Stomach (tissue), 9 donors: ENCODE measurements around the gene MCC. TPM values are rescaled to one million over a fixed set of nuclear protein-coding genes. Genes with fewer than 3 reads are reported as not detected.
"Not testable (repeated sequence)": the region's sequence is repeated elsewhere in the genome, so short reads cannot be mapped to it uniquely, and the experiment has no call there.

Experiments used
- DNase-seq, 2 donors: peaks; one replicate each; pipeline versions ENCODE4 v3.0.0 to v3.0.0-alpha.2; 2013 to 2019
- H3K27ac ChIP-seq, 5 donors: fragments of 200-600 bp in 4 of 5; sonication (generic) in 4 of 5; one replicate each; pipeline ENCODE4 v1.5.1; 2013 to 2019; ENCODE audit warnings: mild to moderate bottlenecking in 1 of 5, moderate library complexity in 1 of 5
- H3K27me3 ChIP-seq, 3 donors: fragments of 200-600 bp; sonication (generic); one replicate each; pipeline ENCODE4 v1.5.1; 2017 to 2019; ENCODE audit warnings: mixed run types in 1 of 3
- H3K36me3 ChIP-seq, 4 donors: fragments of 200-600 bp; sonication (generic); 1 replicate in 3 of 4; 2 replicates in 1 of 4; pipeline ENCODE4 v1.5.1; 2016 to 2019
- H3K4me1 ChIP-seq, 4 donors: fragments of 200-600 bp; sonication (generic); one replicate each; pipeline ENCODE4 v1.5.1; 2016 to 2019
- H3K4me3 ChIP-seq, 4 donors: fragments of 200-600 bp; sonication (generic) in 3 of 4; one replicate each; pipeline ENCODE4 v1.5.1; 2016 to 2019; ENCODE audit warnings: mild to moderate bottlenecking in 1 of 4
- H3K9me3 ChIP-seq, 4 donors: fragments of 200-600 bp; sonication (generic); one replicate each; pipeline ENCODE4 v1.5.1; 2016 to 2019
- CTCF ChIP-seq, 7 experiments: fragments of 450-650 bp in 4 of 7; fragments of 200-600 bp in 3 of 7; sonication (generic) in 3 of 7; IDR thresholded peaks; one replicate each; pipeline ENCODE4 v1.5.1; 2016 to 2019; ENCODE audit warnings: antibody characterized with exemption in 7 of 7, control low read depth in 2 of 7, mild to moderate bottlenecking in 1 of 7
- EP300 ChIP-seq: sonication (generic); formaldehyde crosslinking; IDR thresholded peaks from one replicate; pipeline ENCODE4 v1.6.1; 2017; ENCODE audit warnings: antibody characterized with exemption
- POLR2A ChIP-seq, 4 donors: fragments of 450-650 bp; IDR thresholded peaks; one replicate each; pipeline ENCODE4 v1.6.1; 2016; ENCODE audit warnings: antibody characterized with exemption in 4 of 4, control low read depth in 2 of 4, mild to moderate bottlenecking in 1 of 4, moderate library complexity in 1 of 4
- POLR2AphosphoS5 ChIP-seq, 3 donors: sonication (generic); formaldehyde crosslinking; IDR thresholded peaks; one replicate each; pipeline ENCODE4 v1.6.1; 2016; ENCODE audit warnings: antibody characterized with exemption in 3 of 3
- WGBS, 5 donors: extraction: QIAGEN DNeasy Blood & Tissue Kit in 3 of 5; methylation state at CpG; one replicate each; pipeline versions ENCODE4 v1.1.5 to v1.1.7; 2013 to 2018; 5-methylcytosine and 5-hydroxymethylcytosine counted together
- intact Hi-C: fragments of 100-400 bp; cut with DNase I; formaldehyde crosslinking; loops from one replicate; pipeline ENCODE4 v1.15.1; 2023; ENCODE audit warnings: low total_unique reads
- polyA plus RNA-seq, 3 donors: library from polyadenylated mRNA; stranded (reverse); fragments of 200-250 nt; gene quantifications; one replicate each; pipeline ENCODE4 v1.2.3, GENCODE V29; 2013
- total RNA-seq, 5 donors: library from RNA; depleted of rRNA; stranded (reverse); fragments of >200 nt; gene quantifications; one replicate each; pipeline versions ENCODE4 v1.1.0 to v1.2.3, GENCODE V29; 2014 to 2016
- donor health status: healthy with polysubstance abuse.
- donor health status: Bipolar disorder and iron deficiency.
- donor health status: healthy.

The MCC gene
- total and polyA plus RNA-seq, 8 donors = 3.8 to 35.1 (median 8.9) TPM

DNA sequence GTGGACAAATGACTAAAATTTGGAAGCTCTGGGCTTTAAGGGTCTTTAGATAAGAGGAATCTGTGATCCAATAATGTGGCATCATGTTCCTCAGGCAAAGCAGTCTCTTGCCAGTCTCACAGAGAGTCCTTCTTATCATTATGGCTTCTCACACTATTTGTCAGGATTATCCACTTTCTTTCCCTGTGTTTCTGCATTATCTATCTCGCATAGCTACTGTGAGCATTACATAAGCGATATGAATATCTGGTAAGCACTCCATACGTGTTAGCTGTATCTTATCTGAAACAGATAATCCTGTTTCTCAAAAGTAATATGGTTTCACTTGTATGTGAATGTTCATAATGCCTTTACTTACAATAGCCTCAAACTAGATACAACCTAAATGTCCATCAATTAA lies 9.6 kb downstream of the MCC start:
- H3K36me3 ChIP-seq = no peaks in the 10 kb centered on the region
- DNase-seq = no peak
- intact Hi-C loops = no loop called here
- no peak overlapping the region for H3K27ac ChIP-seq
- H3K27me3 ChIP-seq = no peaks in the 10 kb centered on the region
- no peaks in the 10 kb centered on the region for H3K4me1 ChIP-seq
- no peaks in the 10 kb centered on the region for H3K9me3 ChIP-seq
- 36 to 58% (median 42%) methylated on average over 3 of the region's 3 CpGs for WGBS, 5 donors
- TF ChIP-seq POLR2A (IDR thresholded peaks at IDR 0.05) = no peak
- H3K4me3 ChIP-seq = no peak overlapping the region

DNA sequence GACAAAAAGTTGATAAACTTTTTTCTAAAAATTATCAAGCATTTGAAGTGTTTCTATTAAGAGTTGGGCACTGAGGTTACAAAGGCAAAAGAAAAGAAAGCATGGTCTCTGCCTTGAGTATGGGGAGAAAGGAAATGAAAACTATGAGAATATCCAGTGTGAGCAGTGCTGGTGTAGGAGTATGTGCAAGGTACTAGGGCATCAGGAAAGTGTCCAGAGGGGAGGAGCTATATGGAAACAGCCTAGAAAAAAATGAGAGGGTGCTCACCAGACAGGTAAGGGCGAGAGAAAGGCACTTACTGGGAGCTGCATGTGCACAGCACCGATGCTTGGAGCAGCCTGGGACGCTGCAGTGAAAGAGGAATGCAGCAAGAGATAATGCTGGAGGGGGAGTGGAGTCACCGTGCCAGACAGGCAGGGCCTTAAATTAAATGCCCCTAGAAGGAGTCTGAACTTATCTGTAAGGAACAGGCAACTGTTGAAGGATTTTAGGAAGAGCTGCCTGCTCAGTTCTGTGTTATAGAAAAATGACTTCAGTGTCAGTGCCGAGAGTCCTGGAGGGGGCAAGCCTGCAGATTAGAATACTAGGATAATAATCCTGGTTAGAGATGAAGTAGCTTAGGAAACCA lies 14.0 kb downstream of the MCC start:
- TF ChIP-seq POLR2A (IDR thresholded peaks at IDR 0.05) = no peak
- TF ChIP-seq CTCF (IDR thresholded peaks at IDR 0.05) = no peak
- TF ChIP-seq POLR2AphosphoS5 (IDR thresholded peaks at IDR 0.05) = no peak
- no peak for TF ChIP-seq EP300
- no peaks in the 10 kb centered on the region for H3K27me3 ChIP-seq
- no peaks in the 10 kb centered on the region for H3K4me1 ChIP-seq
- no peak overlapping the region for H3K4me3 ChIP-seq
- no peak for DNase-seq
- H3K36me3 ChIP-seq = no peaks in the 10 kb centered on the region
- no peak overlapping the region for H3K27ac ChIP-seq
- intact Hi-C loops = no loop called here
- peaks cover 0 to 4% (median 0%) of the 10 kb centered on the region in 4 donors for H3K9me3 ChIP-seq
- 29 to 42% (median 39%) methylated on average over 5 of the region's 5 CpGs for WGBS, 5 donors

DNA sequence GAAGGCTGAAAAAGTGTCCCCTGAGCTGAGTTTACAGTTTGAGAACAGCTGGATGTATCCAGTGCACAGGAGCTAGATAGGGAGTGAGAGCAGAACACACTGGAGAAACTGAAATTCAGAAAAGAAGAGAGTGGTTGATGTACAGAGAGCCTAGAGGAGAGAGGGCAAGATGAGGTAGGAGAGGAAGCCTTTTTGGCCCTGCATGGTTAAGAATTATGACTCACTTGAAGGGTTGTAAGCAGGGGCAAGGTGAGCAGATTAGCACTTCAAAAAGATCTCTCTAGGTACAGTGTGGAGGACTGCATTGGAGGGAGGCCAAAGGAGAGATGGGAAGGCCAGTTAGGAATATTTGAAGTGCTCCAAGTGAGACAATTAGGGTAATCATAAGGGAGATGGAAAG lies 25.2 kb downstream of the MCC start:
- no peak for DNase-seq
- intact Hi-C loops = no loop called here
- Histone ChIP-seq H3K4me3 (no peak overlapping the region), H3K4me1 (no peaks in the 10 kb centered on the region), H3K36me3 (no peaks in the 10 kb centered on the region), H3K27ac (no peak overlapping the region), H3K9me3 (no peaks in the 10 kb centered on the region), H3K27me3 (no peaks in the 10 kb centered on the region)
- TF ChIP-seq CTCF (IDR thresholded peaks at IDR 0.05) (no peak), EP300 (no peak), POLR2AphosphoS5 (IDR thresholded peaks at IDR 0.05) (no peak), POLR2A (IDR thresholded peaks at IDR 0.05) (no peak)

GRCh38 chr5:113457106-113457505 lies 31.1 kb downstream of the MCC start:
- H3K36me3 ChIP-seq, H3K9me3 ChIP-seq, H3K27ac ChIP-seq, intact Hi-C loops, H3K27me3 ChIP-seq, H3K4me3 ChIP-seq, DNase-seq, H3K4me1 ChIP-seq: not testable (repeated sequence)
- 91 to 100% (median 95%) methylated on average over 3 to 21 of the region's 21 CpGs for WGBS, 5 donors

- no peak for TF ChIP-seq POLR2AphosphoS5 (IDR thresholded peaks at IDR 0.05)
- TF ChIP-seq EP300 = no peak
- no peak for TF ChIP-seq CTCF (IDR thresholded peaks at IDR 0.05)
- TF ChIP-seq POLR2A (IDR thresholded peaks at IDR 0.05) = no peak
These were observed 35.3 kb downstream of the MCC start for GRCh38 chr5:113452941-113453340.

More at GRCh38 chr5:113452941-113453340, 35.3 kb downstream of the MCC start:
- 79 to 93% (median 87%) methylated on average over 6 of the region's 6 CpGs for WGBS, 5 donors
- intact Hi-C loops = no loop called here
- no peaks in the 10 kb centered on the region for H3K36me3 ChIP-seq
- no peak overlapping the region for H3K27ac ChIP-seq
- no peaks in the 10 kb centered on the region for H3K9me3 ChIP-seq
- DNase-seq = no peak
- no peaks in the 10 kb centered on the region for H3K27me3 ChIP-seq
- no peak overlapping the region for H3K4me3 ChIP-seq
- no peaks in the 10 kb centered on the region for H3K4me1 ChIP-seq
